Activated CD8-positive, alpha-beta memory T cell treated with anti-CD3 and anti-CD28 coated beads, Interleukin-2, amount 50 U/mL, for 4 hours (primary cell): ENCODE measurements around the gene RNPEPL1.

Experiments
- DNase-seq: peaks from one replicate; pipeline ENCODE4 v3.0.0-alpha.2; 2020

RNPEPL1 gene

DNA sequence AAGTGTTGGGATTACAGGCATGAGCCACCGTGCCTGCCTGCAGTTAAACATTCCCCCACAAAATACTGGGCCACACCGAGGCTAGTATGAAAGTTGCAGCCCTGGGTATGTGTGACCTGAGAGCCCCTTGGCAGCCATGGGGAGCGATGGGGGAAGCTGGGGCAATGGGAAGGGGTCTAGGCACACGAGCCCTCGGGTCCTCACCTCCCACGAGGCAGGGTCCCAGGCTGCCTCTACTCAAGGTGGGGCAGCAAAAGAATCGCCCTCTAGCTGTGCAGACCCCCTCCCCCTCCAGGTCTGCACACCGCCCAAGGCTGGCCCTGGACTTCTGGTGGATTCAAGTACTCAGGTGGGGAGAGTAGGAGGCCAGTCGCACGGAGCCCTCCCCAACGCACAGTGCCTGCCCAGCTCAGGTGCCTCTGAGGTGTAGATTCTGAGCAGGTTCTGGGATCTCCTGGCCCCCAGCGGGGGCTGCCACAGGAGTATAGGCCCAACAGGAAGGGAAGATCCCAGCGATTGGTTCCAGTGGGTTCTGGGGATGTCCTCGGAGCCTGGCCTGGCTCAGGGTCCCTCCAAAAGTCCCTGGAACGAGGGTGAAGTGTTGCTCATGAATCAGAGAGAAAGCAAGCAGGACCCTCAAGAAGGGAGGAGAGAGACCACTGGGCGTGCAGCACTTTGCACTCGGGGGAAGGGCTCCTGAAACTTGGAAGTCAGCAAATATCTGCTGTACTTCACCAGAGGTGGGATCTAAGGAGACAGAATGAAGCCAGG is 59.6 kb downstream of the RNPEPL1 start:
- peak; percentile 12 for DNase-seq

DNA sequence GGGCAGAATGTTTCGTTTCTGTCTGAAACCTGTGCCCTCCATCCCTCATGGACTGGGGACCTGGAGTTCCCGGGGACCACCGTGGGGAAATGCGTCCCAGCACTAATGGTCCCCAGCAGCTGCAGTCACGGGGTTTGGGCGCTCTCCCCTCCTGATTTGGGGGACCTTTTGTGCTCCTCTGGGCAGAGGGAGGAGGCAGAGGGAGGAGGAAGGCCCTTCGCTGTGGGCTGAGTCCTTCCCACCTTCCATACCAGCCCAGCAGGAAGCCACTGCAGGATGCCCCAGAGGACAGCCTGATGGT is 60.2 kb downstream of the RNPEPL1 start:
- DNase-seq, result no peak

DNA sequence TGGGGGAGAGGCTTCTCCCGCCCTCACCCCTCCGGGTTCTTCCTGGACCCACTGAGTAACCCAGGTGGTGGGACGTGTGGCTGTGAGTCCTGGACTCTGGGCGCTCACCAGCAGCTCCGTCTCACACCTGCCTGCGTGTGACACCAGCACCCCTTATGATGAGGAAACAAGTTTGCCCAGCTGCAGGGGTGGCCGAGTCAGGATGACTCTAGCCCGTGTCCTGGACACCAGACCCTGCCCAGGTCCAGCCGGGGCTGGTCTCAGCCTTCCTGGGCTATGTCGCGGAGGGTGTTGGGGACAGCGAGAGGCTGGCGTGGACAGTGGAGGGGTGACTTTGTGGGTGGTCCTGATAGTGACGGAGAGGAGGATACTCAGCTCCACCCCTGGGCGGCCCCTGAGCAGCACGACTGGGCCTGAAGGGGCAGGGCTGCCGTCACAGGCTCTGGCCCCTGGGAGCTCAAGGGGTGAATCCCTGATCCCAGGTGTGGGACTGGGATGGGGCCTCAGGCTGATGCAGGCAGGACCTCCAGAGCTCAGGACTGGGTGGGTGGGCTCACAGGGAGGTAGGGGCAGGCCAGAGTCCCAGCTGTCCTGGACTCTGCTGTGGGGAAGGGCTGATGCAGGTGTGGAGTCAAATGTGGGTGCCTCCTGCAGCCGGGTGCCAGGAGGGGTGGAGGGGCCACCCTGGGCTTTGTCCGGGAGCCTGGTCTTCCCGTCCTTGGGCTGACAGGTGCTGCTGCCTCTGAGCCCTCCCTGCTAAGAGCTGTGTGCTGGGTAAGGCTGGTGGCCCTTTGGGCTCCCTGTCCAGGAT is 60.7 kb downstream of the RNPEPL1 start:
- DNase-seq, result peak; percentile 12

DNA sequence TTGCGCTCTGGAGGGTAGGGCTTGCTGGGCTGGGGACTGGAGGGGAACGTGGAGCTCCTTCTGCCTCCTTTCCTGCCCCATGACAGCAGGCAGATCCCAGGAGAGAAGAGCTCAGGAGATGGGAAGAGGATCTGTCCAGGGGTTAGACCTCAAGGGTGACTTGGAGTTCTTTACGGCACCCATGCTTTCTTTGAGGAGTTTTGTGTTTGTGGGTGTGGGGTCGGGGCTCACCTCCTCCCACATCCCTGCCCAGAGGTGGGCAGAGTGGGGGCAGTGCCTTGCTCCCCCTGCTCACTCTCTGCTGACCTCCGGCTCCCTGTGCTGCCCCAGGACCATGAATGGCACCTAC is 61.3 kb downstream of the RNPEPL1 start:
- no peak for DNase-seq

- DNase-seq, result no peak
These were observed 61.9 kb downstream of the RNPEPL1 start for GRCh38 chr2:240629968-240630770.
